C4-2B (cell line): ENCODE measurements around the gene GDF2.

Experiments
- ZFX ChIP-seq: fragments of 450-650 bp; IDR thresholded peaks from 2 replicates; pipeline ENCODE4 v1.6.1; 2017
- TF ChIP-seq, protein P1 (sequence below): fragments of 450-650 bp; conservative IDR thresholded peaks from 2 replicates; pipeline ENCODE4 v1.5.1; 2017; ENCODE audit warnings: mild to moderate bottlenecking

DNA sequence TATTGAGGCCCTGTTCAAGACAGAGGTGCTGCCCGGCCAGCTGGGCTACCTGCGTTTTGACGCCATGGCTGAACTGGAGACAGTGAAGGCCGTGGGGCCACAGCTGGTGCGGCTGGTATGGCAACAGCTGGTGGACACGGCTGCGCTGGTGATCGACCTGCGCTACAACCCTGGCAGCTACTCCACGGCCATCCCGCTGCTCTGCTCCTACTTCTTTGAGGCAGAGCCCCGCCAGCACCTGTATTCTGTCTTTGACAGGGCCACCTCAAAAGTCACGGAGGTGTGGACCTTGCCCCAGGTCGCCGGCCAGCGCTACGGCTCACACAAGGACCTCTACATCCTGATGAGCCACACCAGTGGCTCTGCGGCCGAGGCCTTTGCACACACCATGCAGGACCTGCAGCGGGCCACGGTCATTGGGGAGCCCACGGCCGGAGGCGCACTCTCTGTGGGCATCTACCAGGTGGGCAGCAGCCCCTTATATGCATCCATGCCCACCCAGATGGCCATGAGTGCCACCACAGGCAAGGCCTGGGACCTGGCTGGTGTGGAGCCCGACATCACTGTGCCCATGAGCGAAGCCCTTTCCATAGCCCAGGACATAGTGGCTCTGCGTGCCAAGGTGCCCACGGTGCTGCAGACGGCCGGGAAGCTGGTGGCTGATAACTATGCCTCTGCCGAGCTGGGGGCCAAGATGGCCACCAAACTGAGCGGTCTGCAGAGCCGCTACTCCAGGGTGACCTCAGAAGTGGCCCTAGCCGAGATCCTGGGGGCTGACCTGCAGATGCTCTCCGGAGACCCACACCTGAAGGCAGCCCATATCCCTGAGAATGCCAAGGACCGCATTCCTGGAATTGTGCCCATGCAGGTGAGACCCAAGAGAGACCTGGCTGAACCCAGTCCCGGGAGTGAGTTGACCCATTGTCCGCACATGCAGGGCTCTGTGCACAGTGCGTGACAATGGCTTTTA, 28.7 kb downstream of the GDF2 start:
- TF ChIP-seq, protein P1, sequence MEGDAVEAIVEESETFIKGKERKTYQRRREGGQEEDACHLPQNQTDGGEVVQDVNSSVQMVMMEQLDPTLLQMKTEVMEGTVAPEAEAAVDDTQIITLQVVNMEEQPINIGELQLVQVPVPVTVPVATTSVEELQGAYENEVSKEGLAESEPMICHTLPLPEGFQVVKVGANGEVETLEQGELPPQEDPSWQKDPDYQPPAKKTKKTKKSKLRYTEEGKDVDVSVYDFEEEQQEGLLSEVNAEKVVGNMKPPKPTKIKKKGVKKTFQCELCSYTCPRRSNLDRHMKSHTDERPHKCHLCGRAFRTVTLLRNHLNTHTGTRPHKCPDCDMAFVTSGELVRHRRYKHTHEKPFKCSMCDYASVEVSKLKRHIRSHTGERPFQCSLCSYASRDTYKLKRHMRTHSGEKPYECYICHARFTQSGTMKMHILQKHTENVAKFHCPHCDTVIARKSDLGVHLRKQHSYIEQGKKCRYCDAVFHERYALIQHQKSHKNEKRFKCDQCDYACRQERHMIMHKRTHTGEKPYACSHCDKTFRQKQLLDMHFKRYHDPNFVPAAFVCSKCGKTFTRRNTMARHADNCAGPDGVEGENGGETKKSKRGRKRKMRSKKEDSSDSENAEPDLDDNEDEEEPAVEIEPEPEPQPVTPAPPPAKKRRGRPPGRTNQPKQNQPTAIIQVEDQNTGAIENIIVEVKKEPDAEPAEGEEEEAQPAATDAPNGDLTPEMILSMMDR: no peak
- no peak for TF ChIP-seq ZFX
